MCF 10A (cell line): ENCODE measurements around the gene TCOF1. TPM values are rescaled to one million over a fixed set of nuclear protein-coding genes. Genes with fewer than 3 reads are reported as not detected.
A peak's percentile ranks its signal among the peaks of the same experiment; 100 is the strongest.

Experiments
- BruUV-seq: library from RNA; stranded (reverse); fragments of 400-500 nt; replicated peaks from 2 replicates; lab custom pipeline; 2021; lab: Mats Ljungman, UMichigan
- CTCF ChIA-PET: fragments of 300-600 bp; sonication (Branson Sonifier 250); formaldehyde crosslinking; extraction: SDS; loops from one replicate; lab custom pipeline; 2021; ENCODE audit warnings: antibody characterized with exemption, inconsistent platforms; lab: Yijun Ruan, JAX
- POLR2A ChIA-PET: fragments of 300-600, 350-650 bp; sonication (Branson Sonifier 250); formaldehyde crosslinking; extraction: SDS; loops from one replicate; lab custom pipeline; 2020; ENCODE audit warnings: antibody characterized with exemption, inconsistent platforms; lab: Yijun Ruan, JAX
- DNase-seq: peaks from one replicate; pipeline ENCODE4 v3.0.0-alpha.2; 2018; ENCODE audit not compliant: unreplicated experiment
- H3K27ac Mint-ChIP-seq: one replicate; pipeline ENCODE4 v1.8.0; 2022; ENCODE audit warnings: mild to moderate bottlenecking, low read depth, mixed read lengths; ENCODE audit not compliant: unreplicated experiment
- H3K27me3 Mint-ChIP-seq: one replicate; pipeline ENCODE4 v1.8.0; 2022; ENCODE audit warnings: mixed read lengths; ENCODE audit not compliant: insufficient read depth, unreplicated experiment
- H3K36me3 Mint-ChIP-seq: one replicate; pipeline ENCODE4 v1.8.0; 2022; ENCODE audit warnings: mild to moderate bottlenecking, moderate library complexity, mixed read lengths; ENCODE audit not compliant: insufficient read depth, unreplicated experiment
- H3K4me1 Mint-ChIP-seq: one replicate; pipeline ENCODE4 v1.8.0; 2022; ENCODE audit warnings: mixed read lengths; ENCODE audit not compliant: insufficient read depth, unreplicated experiment
- H3K4me3 Mint-ChIP-seq: one replicate; pipeline ENCODE4 v1.8.0; 2022; ENCODE audit warnings: mild to moderate bottlenecking, moderate library complexity, mixed read lengths; ENCODE audit not compliant: unreplicated experiment
- H3K9me3 Mint-ChIP-seq: one replicate; pipeline ENCODE4 v1.8.0; 2022; ENCODE audit warnings: mixed read lengths; ENCODE audit not compliant: unreplicated experiment
- intact Hi-C: fragments of 100-400 bp; cut with micrococcal nuclease; formaldehyde crosslinking; loops from 2 replicates; pipeline ENCODE4 v1.14.1; 2022
- total RNA-seq: library from RNA; stranded (reverse); gene quantifications from 2 replicates; pipeline ENCODE4 v1.2.3, GENCODE V29; 2022
- TF ChIP-seq, protein P1 (sequence below): fragments of 200-600 bp; IDR thresholded peaks from one replicate; pipeline ENCODE4 v1.8.0; 2022; ENCODE audit warnings: antibody characterized with exemption, mild to moderate bottlenecking; ENCODE audit not compliant: unreplicated experiment

TCOF1 gene
- total RNA-seq, 1 experiment from 2014 or later, result 83.5 TPM

DNA sequence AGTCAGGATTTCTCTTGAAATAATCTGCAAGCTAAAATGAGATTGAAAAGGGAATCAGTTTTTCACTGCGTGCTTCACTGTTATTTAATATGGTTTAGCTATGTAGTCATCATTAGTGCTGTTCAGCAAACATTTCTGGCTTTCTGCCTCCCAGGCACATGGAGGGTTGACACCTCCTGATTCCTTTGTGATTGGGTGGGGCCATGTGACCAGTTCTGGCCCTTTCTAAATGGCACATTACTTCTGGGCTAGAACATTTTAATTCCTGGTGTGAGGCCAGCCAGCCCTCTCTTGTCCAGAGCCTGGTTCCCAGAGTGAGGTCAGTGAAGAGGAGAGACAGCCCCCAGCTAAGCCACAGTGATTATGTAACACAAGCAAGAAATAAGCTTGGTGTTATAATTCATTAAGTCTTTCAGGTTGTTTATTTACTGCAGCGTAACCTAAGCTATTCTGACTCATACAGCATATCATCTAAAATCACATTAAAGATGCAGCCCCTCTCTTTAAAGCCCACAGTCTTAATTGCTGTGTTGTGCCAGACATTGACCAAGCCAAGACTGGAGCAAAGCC, 37.4 kb upstream of the TCOF1 start:
- ChIA-PET POLR2A (interaction anchor here (0.5 to 3.4 kb wide), 28 partner anchors 9 to 1342 kb away, joined by 3 to 61 read pairs (median 4); partner anchors contain the start of genes ARSI and RPS14), CTCF (interaction anchor here (0.6 to 3.4 kb wide), 15 partner anchors 8 to 569 kb away, joined by 3 to 52 read pairs (median 3); partner anchors contain the start of gene ARSI)
- TF ChIP-seq, protein P1, sequence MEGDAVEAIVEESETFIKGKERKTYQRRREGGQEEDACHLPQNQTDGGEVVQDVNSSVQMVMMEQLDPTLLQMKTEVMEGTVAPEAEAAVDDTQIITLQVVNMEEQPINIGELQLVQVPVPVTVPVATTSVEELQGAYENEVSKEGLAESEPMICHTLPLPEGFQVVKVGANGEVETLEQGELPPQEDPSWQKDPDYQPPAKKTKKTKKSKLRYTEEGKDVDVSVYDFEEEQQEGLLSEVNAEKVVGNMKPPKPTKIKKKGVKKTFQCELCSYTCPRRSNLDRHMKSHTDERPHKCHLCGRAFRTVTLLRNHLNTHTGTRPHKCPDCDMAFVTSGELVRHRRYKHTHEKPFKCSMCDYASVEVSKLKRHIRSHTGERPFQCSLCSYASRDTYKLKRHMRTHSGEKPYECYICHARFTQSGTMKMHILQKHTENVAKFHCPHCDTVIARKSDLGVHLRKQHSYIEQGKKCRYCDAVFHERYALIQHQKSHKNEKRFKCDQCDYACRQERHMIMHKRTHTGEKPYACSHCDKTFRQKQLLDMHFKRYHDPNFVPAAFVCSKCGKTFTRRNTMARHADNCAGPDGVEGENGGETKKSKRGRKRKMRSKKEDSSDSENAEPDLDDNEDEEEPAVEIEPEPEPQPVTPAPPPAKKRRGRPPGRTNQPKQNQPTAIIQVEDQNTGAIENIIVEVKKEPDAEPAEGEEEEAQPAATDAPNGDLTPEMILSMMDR, result no peak
- no peaks in the 10 kb centered on the region for H3K27me3 Mint-ChIP-seq
- no peaks in the 10 kb centered on the region for H3K9me3 Mint-ChIP-seq
- H3K4me3 Mint-ChIP-seq, result no peak overlapping the region
- H3K36me3 Mint-ChIP-seq, result no peaks in the 10 kb centered on the region
- BruUV-seq, result no TSS peak
- peaks cover 49% of the 10 kb centered on the region for H3K4me1 Mint-ChIP-seq
- H3K27ac Mint-ChIP-seq, result peak overlapping the region; percentile 80
- intact Hi-C loops, result loop anchor here (1.0 kb wide), 2 partner anchors 21 to 56 kb away; no protein-coding TSS in a partner anchor
- DNase-seq, result peak; percentile 98

DNA sequence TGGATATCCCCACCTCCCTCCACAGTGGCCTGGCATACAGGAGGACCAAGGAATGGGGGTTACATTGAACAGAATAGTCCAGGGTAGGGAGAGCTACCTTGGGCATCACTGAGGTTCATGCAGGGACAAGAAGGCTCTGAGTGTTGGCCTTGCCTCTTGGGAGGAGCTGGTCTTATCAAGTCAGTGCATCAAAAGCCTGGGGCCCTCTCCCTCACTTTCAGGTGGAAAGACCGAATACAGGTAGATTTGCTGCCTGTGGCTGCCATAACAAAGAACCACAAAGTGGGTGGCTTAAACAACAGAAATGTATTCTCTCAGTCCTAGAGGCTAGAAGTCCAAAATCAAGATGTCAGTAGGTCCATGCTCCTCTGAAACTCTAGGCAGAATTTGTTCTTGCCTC, 36.3 kb upstream of the TCOF1 start:
- Mint-ChIP-seq H3K36me3 (no peaks in the 10 kb centered on the region), H3K27me3 (no peaks in the 10 kb centered on the region), H3K4me3 (no peak overlapping the region), H3K4me1 (peaks cover 49% of the 10 kb centered on the region), H3K27ac (peak overlapping the region; percentile 80), H3K9me3 (no peaks in the 10 kb centered on the region)
- intact Hi-C loops, result no loop called here
- ChIA-PET CTCF (interaction anchor here (1.1 to 3.4 kb wide), 7 partner anchors 14 to 300 kb away, joined by 3 to 52 read pairs (median 5); no protein-coding TSS in a partner anchor), POLR2A (interaction anchor here (0.6 to 3.4 kb wide), 13 partner anchors 11 to 321 kb away, joined by 3 to 61 read pairs (median 6); partner anchors contain the start of genes HMGXB3, RPS14 and TIGD6)
- TF ChIP-seq, protein P1, result no peak
- DNase-seq, result no peak
- no TSS peak for BruUV-seq

DNA sequence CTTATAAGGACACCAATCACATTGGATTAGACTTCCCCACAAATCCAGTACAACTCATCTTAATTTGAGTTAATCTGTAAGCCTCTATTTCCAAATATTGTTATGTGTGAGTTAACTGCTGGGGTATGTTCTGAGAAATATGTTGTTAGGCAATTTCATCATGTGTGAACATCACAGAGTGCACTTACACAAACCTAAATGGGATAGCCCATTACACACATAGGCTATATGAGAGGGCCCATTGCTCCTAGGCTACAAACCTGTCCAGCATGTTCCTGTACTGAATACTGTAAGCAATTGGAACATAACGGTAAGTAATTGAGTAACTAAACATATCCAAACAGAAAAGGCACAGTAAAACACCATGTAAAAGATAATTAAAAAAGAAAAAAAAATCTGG, 35.7 kb upstream of the TCOF1 start:
- H3K4me3 Mint-ChIP-seq, result no peak overlapping the region
- intact Hi-C loops, result no loop called here
- H3K36me3 Mint-ChIP-seq, result no peaks in the 10 kb centered on the region
- H3K27ac Mint-ChIP-seq, result peak overlapping the region; percentile 8
- peak; percentile 28 for DNase-seq
- no peaks in the 10 kb centered on the region for H3K9me3 Mint-ChIP-seq
- POLR2A ChIA-PET, result interaction anchor here (0.6 to 3.4 kb wide), 6 partner anchors 22 to 69 kb away, joined by 3 to 61 read pairs (median 4); no protein-coding TSS in a partner anchor
- CTCF ChIA-PET, result interaction anchor here (0.7 to 3.4 kb wide), 4 partner anchors 10 to 46 kb away, joined by 3 to 52 read pairs (median 14); no protein-coding TSS in a partner anchor
- peaks cover 48% of the 10 kb centered on the region for H3K4me1 Mint-ChIP-seq
- H3K27me3 Mint-ChIP-seq, result no peaks in the 10 kb centered on the region
- TF ChIP-seq, protein P1, result no peak
- BruUV-seq, result no TSS peak

DNA sequence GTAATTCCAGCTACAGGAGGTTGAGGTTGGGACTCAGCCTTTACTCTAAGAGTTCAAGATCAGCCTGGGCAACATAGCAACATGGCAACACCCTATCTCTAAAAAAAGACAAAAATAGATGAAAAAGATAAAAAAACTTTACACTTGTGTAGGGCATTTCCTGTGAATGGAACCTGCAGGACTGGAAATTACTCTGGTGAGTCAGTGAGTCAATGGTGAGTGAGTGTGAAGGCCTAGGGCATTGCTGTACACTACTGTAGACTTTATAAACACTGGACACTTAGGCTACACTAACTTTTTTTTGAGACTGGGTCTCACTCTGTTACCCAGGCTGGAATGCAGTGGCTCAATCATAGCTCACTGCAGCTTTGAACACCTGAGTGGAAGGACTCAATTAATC, 35.3 kb upstream of the TCOF1 start:
- H3K4me1 Mint-ChIP-seq, result peaks cover 44% of the 10 kb centered on the region
- ChIA-PET POLR2A (interaction anchor here (1.0 to 1.7 kb wide), 4 partner anchors 21 to 27 kb away, joined by 3 to 6 read pairs (median 3); no protein-coding TSS in a partner anchor), CTCF (interaction anchor here (0.7 to 1.4 kb wide), 5 partner anchors 10 to 686 kb away, joined by 3 to 7 read pairs (median 3); no protein-coding TSS in a partner anchor)
- intact Hi-C loops, result no loop called here
- no peaks in the 10 kb centered on the region for H3K9me3 Mint-ChIP-seq
- BruUV-seq, result no TSS peak
- peak overlapping the region; percentile 8 for H3K27ac Mint-ChIP-seq
- H3K4me3 Mint-ChIP-seq, result no peak overlapping the region
- DNase-seq, result peak; percentile 69
- TF ChIP-seq, protein P1, result no peak
- no peaks in the 10 kb centered on the region for H3K36me3 Mint-ChIP-seq
- no peaks in the 10 kb centered on the region for H3K27me3 Mint-ChIP-seq
